GM21786 (cell line): Measurements from ENCODE around the gene MEGF6.

Source experiments
- ATAC-seq: cut with Tn5 transposase; IDR thresholded peaks from one replicate; pipeline ENCODE4 v1.9.1; 2021; ENCODE audit not compliant: unreplicated experiment

The MEGF6 gene

GRCh38 chr1:3522564-3523265, 88.6 kb downstream of the MEGF6 start:
- ATAC-seq = no peak

GRCh38 chr1:3522112-3522511, 89.2 kb downstream of the MEGF6 start:
- no peak for ATAC-seq

- no peak for ATAC-seq
These were observed 89.9 kb downstream of the MEGF6 start for GRCh38 chr1:3521426-3521825.

- ATAC-seq = no peak
These were observed 90.6 kb downstream of the MEGF6 start for GRCh38 chr1:3520419-3521378.

GRCh38 chr1:3519301-3519885, 91.9 kb downstream of the MEGF6 start:
- ATAC-seq = no peak

- no peak for ATAC-seq
These were observed 92.6 kb downstream of the MEGF6 start for GRCh38 chr1:3518756-3519155.

GRCh38 chr1:3518256-3518655, 93.1 kb downstream of the MEGF6 start:
- ATAC-seq = no peak

GRCh38 chr1:3516911-3517675, 94.2 kb downstream of the MEGF6 start:
- no peak for ATAC-seq

GRCh38 chr1:3516481-3516869, 94.8 kb downstream of the MEGF6 start:
- no peak for ATAC-seq

GRCh38 chr1:3515774-3516480, 95.4 kb downstream of the MEGF6 start:
- no peak for ATAC-seq

GRCh38 chr1:3515272-3515671, 96.0 kb downstream of the MEGF6 start:
- ATAC-seq = no peak

- no peak for ATAC-seq
These were observed 96.9 kb downstream of the MEGF6 start for GRCh38 chr1:3514404-3514803.

GRCh38 chr1:3511856-3512255, 99.5 kb downstream of the MEGF6 start:
- no peak for ATAC-seq

- no peak for ATAC-seq
These were observed 100.0 kb downstream of the MEGF6 start for GRCh38 chr1:3511306-3511705.

GRCh38 chr1:3510956-3511250, 100.4 kb downstream of the MEGF6 start:
- no peak for ATAC-seq

GRCh38 chr1:3510136-3510955, 101.0 kb downstream of the MEGF6 start:
- no peak for ATAC-seq

GRCh38 chr1:3509721-3510120, 101.6 kb downstream of the MEGF6 start:
- ATAC-seq = no peak

GRCh38 chr1:3508757-3509415, 102.4 kb downstream of the MEGF6 start:
- no peak for ATAC-seq

- ATAC-seq = no peak
These were observed 103.6 kb downstream of the MEGF6 start for GRCh38 chr1:3507636-3508275.
